ENCODE data around the gene GET3. TPM values are rescaled to one million over a fixed set of nuclear protein-coding genes. Genes with fewer than 3 reads are reported as not detected.
"Not testable (repeated sequence)": the region's sequence is repeated elsewhere in the genome, so short reads cannot be mapped to it uniquely, and the experiment has no call there.

GET3 gene
- total RNA-seq, 1 donor from 2014 or later, result 66.0 TPM

DNA sequence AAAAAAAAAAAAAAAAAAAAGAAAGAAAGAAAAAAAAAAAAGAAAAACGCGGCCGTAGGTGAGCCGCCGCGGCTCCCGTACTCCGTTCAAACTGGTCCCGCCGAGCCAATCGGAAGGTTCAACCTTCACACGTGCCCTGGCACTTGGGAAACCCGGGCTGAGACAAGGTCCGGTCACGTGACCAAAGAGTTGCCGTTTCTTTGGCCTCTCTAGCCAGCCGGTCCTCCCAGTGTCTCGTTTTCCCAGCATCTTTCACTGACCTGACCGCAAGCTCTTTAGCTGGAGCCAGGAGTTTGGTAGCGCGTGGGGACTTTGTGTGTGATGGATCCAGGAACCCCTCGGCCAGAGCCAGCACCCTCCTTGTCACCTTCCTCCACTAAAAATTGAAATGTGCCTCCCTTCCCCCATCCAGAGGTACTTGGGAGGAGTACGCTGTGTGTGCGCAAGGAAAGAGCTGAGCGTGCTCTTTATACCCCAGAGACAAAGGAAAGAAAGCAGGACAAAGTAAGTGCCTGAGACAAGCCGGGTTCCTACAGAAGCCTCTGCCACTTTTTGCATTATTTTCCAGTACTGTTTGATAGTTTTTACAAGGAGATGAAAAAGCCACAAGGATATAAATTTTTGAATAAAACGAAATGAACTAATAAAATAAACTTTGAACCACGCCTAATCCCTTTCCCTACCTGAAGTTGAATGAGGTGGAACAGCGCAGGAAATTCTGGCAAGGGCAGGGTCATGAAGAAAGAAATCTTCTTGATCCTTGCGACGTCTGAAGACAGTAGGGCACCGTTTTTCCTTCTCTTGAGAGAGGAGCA, 14.5 kb upstream of the GET3 start:
- no peaks in the 10 kb centered on the region for H3K9me3 Mint-ChIP-seq (ENCODE audit: low read depth)

DNA sequence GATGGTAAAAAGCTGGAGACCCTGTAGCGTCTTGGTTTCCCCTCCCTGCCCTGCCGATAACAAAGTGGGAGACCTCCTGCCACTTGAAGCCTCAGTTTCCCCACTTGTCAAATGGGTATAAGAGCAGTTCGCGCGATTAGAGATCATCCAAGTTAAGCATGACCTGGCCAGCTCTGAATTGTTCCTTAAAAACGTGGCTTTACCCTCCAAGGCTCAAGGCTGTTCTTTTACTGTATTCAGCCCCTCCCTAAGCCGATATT, 14.0 kb upstream of the GET3 start:
- H3K27me3 Mint-ChIP-seq, result no peaks in the 10 kb centered on the region

More for the DNA sequence above, 14.5 kb upstream of the GET3 start:
- peak; percentile 86 for DNase-seq (ENCODE audit: low spot score, unreplicated experiment)
- peaks cover 1% of the 10 kb centered on the region for H3K36me3 Mint-ChIP-seq (ENCODE audit: insufficient read depth)
- no peaks in the 10 kb centered on the region for H3K27me3 Mint-ChIP-seq
- TF ChIP-seq, protein P1, sequence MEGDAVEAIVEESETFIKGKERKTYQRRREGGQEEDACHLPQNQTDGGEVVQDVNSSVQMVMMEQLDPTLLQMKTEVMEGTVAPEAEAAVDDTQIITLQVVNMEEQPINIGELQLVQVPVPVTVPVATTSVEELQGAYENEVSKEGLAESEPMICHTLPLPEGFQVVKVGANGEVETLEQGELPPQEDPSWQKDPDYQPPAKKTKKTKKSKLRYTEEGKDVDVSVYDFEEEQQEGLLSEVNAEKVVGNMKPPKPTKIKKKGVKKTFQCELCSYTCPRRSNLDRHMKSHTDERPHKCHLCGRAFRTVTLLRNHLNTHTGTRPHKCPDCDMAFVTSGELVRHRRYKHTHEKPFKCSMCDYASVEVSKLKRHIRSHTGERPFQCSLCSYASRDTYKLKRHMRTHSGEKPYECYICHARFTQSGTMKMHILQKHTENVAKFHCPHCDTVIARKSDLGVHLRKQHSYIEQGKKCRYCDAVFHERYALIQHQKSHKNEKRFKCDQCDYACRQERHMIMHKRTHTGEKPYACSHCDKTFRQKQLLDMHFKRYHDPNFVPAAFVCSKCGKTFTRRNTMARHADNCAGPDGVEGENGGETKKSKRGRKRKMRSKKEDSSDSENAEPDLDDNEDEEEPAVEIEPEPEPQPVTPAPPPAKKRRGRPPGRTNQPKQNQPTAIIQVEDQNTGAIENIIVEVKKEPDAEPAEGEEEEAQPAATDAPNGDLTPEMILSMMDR (IDR thresholded peaks at IDR 0.05; ENCODE audit: unreplicated experiment), result no peak
- H3K4me3 Mint-ChIP-seq (ENCODE audit: low read depth), result peak overlapping the region; percentile 94
- H3K27ac Mint-ChIP-seq, result peak overlapping the region; percentile 99
- H3K4me1 Mint-ChIP-seq (ENCODE audit: low read depth), result peaks cover 19% of the 10 kb centered on the region

DNA sequence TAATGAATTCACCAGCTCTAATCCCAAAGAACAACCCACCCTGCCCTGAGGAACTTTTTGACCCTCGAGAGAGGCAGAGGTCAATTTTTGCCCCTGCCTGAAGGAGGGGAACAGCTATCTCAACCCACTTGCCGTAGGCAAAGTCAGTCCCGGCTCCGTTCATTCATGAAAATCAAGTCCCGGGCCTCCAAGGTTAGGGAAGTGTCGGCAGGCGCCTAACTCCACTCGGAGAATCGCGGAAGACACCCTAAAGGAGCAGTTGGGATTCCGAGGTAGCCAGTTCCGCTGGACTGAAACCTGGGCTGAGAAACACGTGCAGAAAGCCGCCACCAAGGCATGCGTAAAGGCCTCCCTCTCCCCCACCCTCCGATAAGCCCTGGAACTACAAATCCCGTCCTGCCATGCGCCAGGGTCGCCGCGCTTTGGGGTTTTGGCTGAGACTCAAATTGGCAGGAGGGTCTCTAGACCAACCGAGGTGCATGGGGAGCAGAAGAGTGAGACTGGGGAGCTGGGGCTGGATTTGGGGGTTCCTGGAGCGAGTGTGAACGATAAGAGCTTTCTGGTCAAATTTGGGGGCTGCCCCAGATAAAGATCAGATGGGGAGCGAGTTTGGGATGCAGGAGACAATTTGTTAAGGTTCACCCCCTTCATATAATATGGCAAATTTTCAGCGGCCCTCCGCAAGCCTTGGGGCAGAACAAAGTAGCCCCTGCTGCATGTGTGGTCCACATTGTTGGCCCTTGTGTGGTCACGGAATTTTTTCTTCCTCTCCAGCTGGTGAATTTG, 13.5 kb upstream of the GET3 start, which contains the start of gene TNPO2:
Gene TNPO2 (minus strand): TSS at position 292 of the 786 bp plus-strand sequence. CDS start 2,955 bp downstream, outside the sequence.
- Mint-ChIP-seq H3K36me3 (ENCODE audit: insufficient read depth) (peaks cover 1% of the 10 kb centered on the region), H3K4me3 (ENCODE audit: low read depth) (peak within 1 kb of the TSS; percentile 94)
- TF ChIP-seq, protein P1 (IDR thresholded peaks at IDR 0.05; ENCODE audit: unreplicated experiment), result no peak

More for the DNA sequence above, 14.0 kb upstream of the GET3 start:
- Mint-ChIP-seq H3K4me1 (ENCODE audit: low read depth) (peaks cover 19% of the 10 kb centered on the region), H3K27ac (peak overlapping the region; percentile 99), H3K4me3 (ENCODE audit: low read depth) (peak overlapping the region; percentile 94), H3K9me3 (ENCODE audit: low read depth) (no peaks in the 10 kb centered on the region), H3K36me3 (ENCODE audit: insufficient read depth) (peaks cover 1% of the 10 kb centered on the region)
- TF ChIP-seq, protein P1 (IDR thresholded peaks at IDR 0.05; ENCODE audit: unreplicated experiment), result no peak
- DNase-seq (ENCODE audit: low spot score, unreplicated experiment), result no peak

DNA sequence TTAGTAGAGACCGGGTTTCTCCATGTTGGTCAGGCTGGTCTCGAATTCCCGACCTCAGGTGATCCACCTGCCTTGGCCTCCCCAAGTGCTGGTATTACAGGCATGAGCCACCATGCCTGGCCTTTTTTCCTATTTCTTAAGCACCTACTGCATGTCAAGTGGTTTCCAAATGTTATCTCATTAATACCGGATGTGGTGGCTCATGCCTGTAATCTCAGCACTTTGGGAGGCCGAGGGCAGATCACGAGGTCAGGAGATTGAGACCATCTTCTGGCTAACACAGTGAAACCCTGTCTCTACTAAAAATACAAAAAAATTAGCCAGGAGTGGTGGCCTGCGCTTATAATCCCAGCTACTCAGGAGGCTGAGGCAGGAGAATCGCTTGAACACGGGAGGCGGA, 11.7 kb upstream of the GET3 start:
- not testable (repeated sequence) for H3K27me3 Mint-ChIP-seq; H3K9me3 Mint-ChIP-seq (ENCODE audit: low read depth); H3K36me3 Mint-ChIP-seq (ENCODE audit: insufficient read depth); H3K4me3 Mint-ChIP-seq (ENCODE audit: low read depth); H3K27ac Mint-ChIP-seq; DNase-seq (ENCODE audit: low spot score, unreplicated experiment)
- H3K4me1 Mint-ChIP-seq (ENCODE audit: low read depth), result peaks cover 13% of the 10 kb centered on the region

More for the DNA sequence above, 13.5 kb upstream of the GET3 start, which contains the start of gene TNPO2:
- peak within 1 kb of the TSS; percentile 99 for H3K27ac Mint-ChIP-seq
- H3K4me1 Mint-ChIP-seq (ENCODE audit: low read depth), result peaks cover 18% of the 10 kb centered on the region
- H3K9me3 Mint-ChIP-seq (ENCODE audit: low read depth), result no peaks in the 10 kb centered on the region
- no peaks in the 10 kb centered on the region for H3K27me3 Mint-ChIP-seq
- DNase-seq (ENCODE audit: low spot score, unreplicated experiment), result peak; percentile 33

DNA sequence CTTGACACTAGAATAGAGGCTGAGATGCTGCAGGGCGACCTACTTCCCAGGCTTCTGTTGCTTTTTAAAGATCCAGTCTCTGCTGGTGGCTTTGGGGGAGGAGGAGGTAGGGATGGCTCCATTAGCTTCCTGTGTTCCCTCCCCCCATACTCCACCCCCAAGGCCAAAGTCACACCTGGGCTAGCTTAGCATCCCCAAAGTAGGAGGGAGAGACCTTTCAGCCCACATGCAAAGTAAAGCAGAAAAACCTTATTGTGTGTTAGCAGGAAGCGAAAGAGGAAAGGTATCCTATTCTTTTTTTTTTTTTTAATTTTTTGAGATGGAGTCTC, 10.3 kb upstream of the GET3 start:
- Mint-ChIP-seq H3K27me3 (no peaks in the 10 kb centered on the region), H3K4me3 (ENCODE audit: low read depth) (no peak overlapping the region), H3K36me3 (ENCODE audit: insufficient read depth) (peaks cover 9% of the 10 kb centered on the region), H3K4me1 (ENCODE audit: low read depth) (peaks cover 5% of the 10 kb centered on the region), H3K9me3 (ENCODE audit: low read depth) (no peaks in the 10 kb centered on the region), H3K27ac (no peak overlapping the region)
- no peak for DNase-seq (ENCODE audit: low spot score, unreplicated experiment)
- TF ChIP-seq, protein P1 (IDR thresholded peaks at IDR 0.05; ENCODE audit: unreplicated experiment), result no peak
